Left lung (tissue), 10 donors: Measurements from ENCODE around the gene VOPP1. TPM values are rescaled to one million over a fixed set of nuclear protein-coding genes. Genes with fewer than 3 reads are reported as not detected.

Experiments used
- ATAC-seq: fragments of 200-7000 bp; cut with Tn5 transposase; one replicate; pipeline ENCODE4 v1.9.1; 2020; ENCODE audit warnings: moderate library complexity
- DNase-seq, 4 donors: peaks; one replicate each; pipeline ENCODE4 v3.0.0-alpha.2; 2013 to 2020
- H3K27ac ChIP-seq, 2 donors: fragments of 200-600 bp; sonication (generic) in 1 of 2; one replicate each; pipeline versions ENCODE4 v1.5.0 to v1.8.0; 2020 to 2021
- H3K27me3 ChIP-seq, 2 donors: fragments of 200-600 bp; sonication (generic) in 1 of 2; one replicate each; pipeline versions ENCODE4 v1.5.0 to v1.8.0; 2020 to 2021
- H3K36me3 ChIP-seq, 2 donors: fragments of 200-600 bp; sonication (generic) in 1 of 2; one replicate each; pipeline versions ENCODE4 v1.5.0 to v1.8.0; 2020 to 2021
- H3K4me1 ChIP-seq, 2 donors: fragments of 200-600 bp; one replicate each; pipeline ENCODE4 v1.8.0; 2021
- H3K4me3 ChIP-seq, 2 donors: fragments of 200-600 bp; sonication (generic) in 1 of 2; one replicate each; pipeline versions ENCODE4 v1.5.0 to v1.8.0; 2020 to 2021; ENCODE audit warnings: mild to moderate bottlenecking in 1 of 2
- H3K9me3 ChIP-seq, 2 donors: fragments of 200-600 bp; sonication (generic) in 1 of 2; one replicate each; pipeline versions ENCODE4 v1.5.0 to v1.8.0; 2020 to 2021
- CTCF ChIP-seq, 2 donors: fragments of 200-600 bp; sonication (generic) in 1 of 2; IDR thresholded peaks; one replicate each; pipeline versions ENCODE4 v1.5.0 to v1.8.0; 2021; ENCODE audit warnings: antibody characterized with exemption in 2 of 2
- intact Hi-C, 2 donors: fragments of 100-400 bp; cut with DNase I; formaldehyde crosslinking; loops; one replicate each; pipeline versions ENCODE4 v1.11.2 to v1.14.2; 2022
- polyA plus RNA-seq, 6 donors: library from polyadenylated mRNA; unstranded; fragments of 120-200 nt; gene quantifications; one replicate each; pipeline ENCODE4 v1.2.1, GENCODE V29; 2013; ENCODE audit not compliant: insufficient read length in 6 of 6
- total RNA-seq, 2 donors: library from RNA; stranded (reverse); fragmentation: NEBNext Ultra II Directional; extraction: Animal tissue kit (Norgen Biotek cat#: 25700); gene quantifications; one replicate each; pipeline ENCODE4 v1.2.1, GENCODE V29; 2021
- donor health status: DM: no; HTN: yes; CAD: no.
- donor health status: DM: no; HTN: no; CAD: no.

VOPP1 gene
- total and polyA plus RNA-seq, 8 donors = 35.4 to 68.5 (median 40.4) TPM

- Histone ChIP-seq H3K36me3 (no peaks in the 10 kb centered on the region), H3K4me1 (peaks cover 0 to 12% of the 10 kb centered on the region in 2 donors), H3K27me3 (no peaks in the 10 kb centered on the region), H3K9me3 (no peaks in the 10 kb centered on the region), H3K27ac (no peak overlapping the region), H3K4me3 (no peak overlapping the region)
- intact Hi-C loops = loop anchor here in 1 of 2 donors (10.0 kb wide), 1 partner anchor 316 kb away; no protein-coding TSS in a partner anchor
- no peak for TF ChIP-seq CTCF (IDR thresholded peaks at IDR 0.05)
- ATAC-seq (no peak), DNase-seq (peak in 1 of 4 donors; percentile 50)
These were observed 18.4 kb upstream of the VOPP1 start for GRCh38 chr7:55590517-55591281.

- ATAC-seq (no peak), DNase-seq (peak in 1 of 4 donors; percentile 35)
- no peaks in the 10 kb centered on the region for H3K9me3 ChIP-seq
- intact Hi-C loops = loop anchor here in 1 of 2 donors (10.0 kb wide), 1 partner anchor 315 kb away; no protein-coding TSS in a partner anchor
- no peaks in the 10 kb centered on the region for H3K36me3 ChIP-seq
- H3K4me1 ChIP-seq = peaks cover 0 to 12% of the 10 kb centered on the region in 2 donors
- H3K27ac ChIP-seq = no peak overlapping the region
- no peak for TF ChIP-seq CTCF (IDR thresholded peaks at IDR 0.05)
- H3K27me3 ChIP-seq = no peaks in the 10 kb centered on the region
- H3K4me3 ChIP-seq = no peak overlapping the region
These were observed 17.6 kb upstream of the VOPP1 start for GRCh38 chr7:55589905-55590304.

- Histone ChIP-seq H3K27me3 (no peaks in the 10 kb centered on the region), H3K9me3 (no peaks in the 10 kb centered on the region), H3K27ac (no peak overlapping the region), H3K4me3 (no peak overlapping the region), H3K36me3 (no peaks in the 10 kb centered on the region), H3K4me1 (peaks cover 0 to 12% of the 10 kb centered on the region in 2 donors)
- intact Hi-C loops = no loop called here
- TF ChIP-seq CTCF (IDR thresholded peaks at IDR 0.05) = no peak
- DNase-seq (peak in 1 of 4 donors; percentile 41), ATAC-seq (no peak)
These were observed 16.8 kb upstream of the VOPP1 start for GRCh38 chr7:55588976-55589604.

GRCh38 chr7:55588379-55588699 is 16.0 kb upstream of the VOPP1 start:
- peaks cover 0 to 5% of the 10 kb centered on the region in 2 donors for H3K4me1 ChIP-seq
- H3K36me3 ChIP-seq = no peaks in the 10 kb centered on the region
- no peak for ATAC-seq

More at GRCh38 chr7:55588379-55588699, 16.0 kb upstream of the VOPP1 start:
- intact Hi-C loops = no loop called here
- Histone ChIP-seq H3K27me3 (no peaks in the 10 kb centered on the region), H3K4me3 (no peak overlapping the region), H3K27ac (no peak overlapping the region), H3K9me3 (no peaks in the 10 kb centered on the region)
- no peak for TF ChIP-seq CTCF (IDR thresholded peaks at IDR 0.05)
- DNase-seq = peak in 1 of 4 donors; percentile 49
